Gastroesophageal sphincter (tissue), 4 donors: Measurements from ENCODE around the gene CRCP. TPM values are rescaled to one million over a fixed set of nuclear protein-coding genes. Genes with fewer than 3 reads are reported as not detected.
"Not testable (repeated sequence)": the region's sequence is repeated elsewhere in the genome, so short reads cannot be mapped to it uniquely, and the experiment has no call there.

Source experiments
- ATAC-seq: fragments of 150-250 bp; one replicate; pipeline ENCODE4 v1.9.1; 2016; ENCODE audit warnings: mild to moderate bottlenecking, moderate library complexity
- H3K27ac ChIP-seq, 4 donors: fragments of 200-600 bp; sonication (generic) in 3 of 4; 1 replicate in 3 of 4; 2 replicates in 1 of 4; pipeline ENCODE4 v1.5.1; 2016 to 2019
- H3K27me3 ChIP-seq: fragments of 200-600 bp; sonication (generic); one replicate; pipeline ENCODE4 v1.5.1; 2019
- H3K36me3 ChIP-seq, 2 donors: fragments of 200-600 bp; sonication (generic); one replicate each; pipeline ENCODE4 v1.5.1; 2019; ENCODE audit warnings: control low read depth in 1 of 2
- H3K4me1 ChIP-seq, 3 donors: fragments of 200-600 bp; sonication (generic); 1 replicate in 2 of 3; 2 replicates in 1 of 3; pipeline ENCODE4 v1.5.1; 2016 to 2019; ENCODE audit warnings: control low read depth in 2 of 3
- H3K4me3 ChIP-seq, 2 donors: fragments of 200-600 bp; sonication (generic); one replicate each; pipeline ENCODE4 v1.5.1; 2019; ENCODE audit warnings: mild to moderate bottlenecking in 1 of 2, moderate library complexity in 1 of 2
- H3K9me3 ChIP-seq, 3 donors: fragments of 200-600 bp; sonication (generic); one replicate each; pipeline ENCODE4 v1.5.1; 2017 to 2019; ENCODE audit warnings: control low read depth in 2 of 3
- EP300 ChIP-seq: sonication (generic); formaldehyde crosslinking; IDR thresholded peaks from one replicate; pipeline ENCODE4 v1.6.1; 2017; ENCODE audit warnings: antibody characterized with exemption, mild to moderate bottlenecking
- POLR2A ChIP-seq, 2 donors: fragments of 450-650 bp; IDR thresholded peaks; one replicate each; pipeline ENCODE4 v1.6.1; 2017; ENCODE audit warnings: antibody characterized with exemption in 2 of 2, mild to moderate bottlenecking in 2 of 2, moderate library complexity in 1 of 2
- POLR2AphosphoS5 ChIP-seq: sonication (generic); formaldehyde crosslinking; IDR thresholded peaks from one replicate; pipeline ENCODE4 v1.6.1; 2017; ENCODE audit warnings: antibody characterized with exemption
- WGBS, 2 donors: methylation state at CpG; one replicate each; pipeline ENCODE4 v1.1.5; 2018; ENCODE audit warnings: low coverage in 1 of 2; 5-methylcytosine and 5-hydroxymethylcytosine counted together
- total RNA-seq, 4 donors: library from RNA; depleted of rRNA; stranded (reverse); fragments of >200 nt; gene quantifications; one replicate each; pipeline ENCODE4 v1.1.0, GENCODE V29; 2016
- TF ChIP-seq, protein P1 (sequence below), 4 experiments: fragments of 200-600 bp in 2 of 4; fragments of 450-650 bp in 2 of 4; sonication (generic) in 1 of 4; IDR thresholded peaks; one replicate each; pipeline ENCODE4 v1.5.1; 2017 to 2019; ENCODE audit warnings: antibody characterized with exemption in 4 of 4, mild to moderate bottlenecking in 2 of 4, moderate library complexity in 2 of 4

Gene CRCP
- total RNA-seq, 4 donors from 2014 or later = 42.8 to 75.8 (median 59.0) TPM

DNA sequence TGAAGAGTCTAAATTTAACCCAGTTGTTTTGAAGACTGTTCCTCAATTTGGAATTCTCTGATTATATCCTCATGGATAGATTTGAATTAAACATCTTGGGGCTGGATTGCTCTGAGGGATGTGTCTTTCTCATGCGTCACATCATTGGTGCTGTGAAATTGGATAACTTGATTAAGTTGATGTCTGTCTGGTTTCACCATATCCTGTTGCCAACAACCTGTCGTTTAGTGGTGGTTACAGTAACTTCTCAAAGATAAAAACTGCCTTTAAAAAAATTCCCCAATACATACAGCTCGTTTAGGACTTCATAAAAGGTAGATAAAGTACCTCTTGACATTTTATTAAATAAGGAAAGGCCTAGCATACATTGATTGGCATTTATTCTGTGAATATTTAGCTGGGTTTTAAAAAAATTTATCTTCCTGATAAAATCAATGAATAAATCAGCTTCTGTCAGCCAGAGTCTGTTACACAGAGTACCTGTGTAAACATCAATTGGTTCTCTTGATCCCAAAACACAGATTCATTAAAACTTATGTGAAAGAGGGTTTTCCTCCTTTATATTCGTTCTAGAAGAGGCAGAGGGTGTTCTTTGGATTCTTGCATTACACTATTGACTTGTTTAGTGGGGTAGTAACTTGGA, 10.5 kb downstream of the CRCP start:
- Histone ChIP-seq H3K27me3 (no peaks in the 10 kb centered on the region), H3K36me3 (peaks cover 0 to 4% of the 10 kb centered on the region in 2 donors), H3K9me3 (no peaks in the 10 kb centered on the region), H3K27ac (peak overlapping the region in 3 of 4 donors; percentile 37 to 54 (median 46)), H3K4me1 (peaks cover 0 to 48% (median 13%) of the 10 kb centered on the region in 3 donors), H3K4me3 (no peak overlapping the region)
- WGBS, 2 donors = 39 to 41% methylated on average over 4 of the region's 4 CpGs
- TF ChIP-seq POLR2AphosphoS5 (no peak), POLR2A (IDR thresholded peaks at IDR 0.05) (no peak), EP300 (no peak)
- TF ChIP-seq, protein P1, sequence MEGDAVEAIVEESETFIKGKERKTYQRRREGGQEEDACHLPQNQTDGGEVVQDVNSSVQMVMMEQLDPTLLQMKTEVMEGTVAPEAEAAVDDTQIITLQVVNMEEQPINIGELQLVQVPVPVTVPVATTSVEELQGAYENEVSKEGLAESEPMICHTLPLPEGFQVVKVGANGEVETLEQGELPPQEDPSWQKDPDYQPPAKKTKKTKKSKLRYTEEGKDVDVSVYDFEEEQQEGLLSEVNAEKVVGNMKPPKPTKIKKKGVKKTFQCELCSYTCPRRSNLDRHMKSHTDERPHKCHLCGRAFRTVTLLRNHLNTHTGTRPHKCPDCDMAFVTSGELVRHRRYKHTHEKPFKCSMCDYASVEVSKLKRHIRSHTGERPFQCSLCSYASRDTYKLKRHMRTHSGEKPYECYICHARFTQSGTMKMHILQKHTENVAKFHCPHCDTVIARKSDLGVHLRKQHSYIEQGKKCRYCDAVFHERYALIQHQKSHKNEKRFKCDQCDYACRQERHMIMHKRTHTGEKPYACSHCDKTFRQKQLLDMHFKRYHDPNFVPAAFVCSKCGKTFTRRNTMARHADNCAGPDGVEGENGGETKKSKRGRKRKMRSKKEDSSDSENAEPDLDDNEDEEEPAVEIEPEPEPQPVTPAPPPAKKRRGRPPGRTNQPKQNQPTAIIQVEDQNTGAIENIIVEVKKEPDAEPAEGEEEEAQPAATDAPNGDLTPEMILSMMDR (IDR thresholded peaks at IDR 0.05) = no peak
- ATAC-seq = no peak

DNA sequence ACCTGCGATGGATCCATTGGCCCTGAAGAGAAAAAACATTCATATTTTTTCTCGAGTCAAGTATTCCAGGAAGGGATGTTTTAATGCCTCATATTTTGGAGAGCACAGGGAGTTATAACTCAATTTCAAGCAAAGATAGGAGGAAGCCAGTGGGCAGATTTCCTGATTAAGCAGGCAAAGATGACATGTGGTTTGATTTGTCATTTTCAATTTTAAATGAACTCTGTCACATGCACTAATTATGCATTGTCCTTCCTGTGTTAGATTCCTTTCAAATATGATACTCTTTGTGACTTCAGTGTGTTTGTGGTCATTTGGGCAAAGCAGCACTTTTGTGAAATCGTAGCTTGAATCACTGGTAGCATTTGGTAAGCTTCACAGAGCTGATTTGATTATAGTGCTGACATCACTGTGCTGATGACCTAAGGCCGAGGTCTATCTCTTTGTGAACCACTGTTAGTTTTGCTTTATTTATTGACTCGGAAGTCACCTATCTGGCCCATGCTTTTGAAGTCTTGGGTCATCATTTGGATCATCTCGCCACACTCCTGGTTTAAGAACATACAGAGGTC, 11.2 kb downstream of the CRCP start:
- 68 to 72% methylated on average over 4 to 6 of the region's 6 CpGs for WGBS, 2 donors
- ATAC-seq = peak; percentile 55
- H3K4me3 ChIP-seq, H3K9me3 ChIP-seq, H3K27me3 ChIP-seq: not testable (repeated sequence)
- Histone ChIP-seq H3K36me3 (peaks cover 0 to 10% of the 10 kb centered on the region in 2 donors), H3K4me1 (peaks cover 0 to 47% (median 13%) of the 10 kb centered on the region in 3 donors), H3K27ac (peak overlapping the region in 3 of 4 donors; percentile 37 to 54 (median 46))

DNA sequence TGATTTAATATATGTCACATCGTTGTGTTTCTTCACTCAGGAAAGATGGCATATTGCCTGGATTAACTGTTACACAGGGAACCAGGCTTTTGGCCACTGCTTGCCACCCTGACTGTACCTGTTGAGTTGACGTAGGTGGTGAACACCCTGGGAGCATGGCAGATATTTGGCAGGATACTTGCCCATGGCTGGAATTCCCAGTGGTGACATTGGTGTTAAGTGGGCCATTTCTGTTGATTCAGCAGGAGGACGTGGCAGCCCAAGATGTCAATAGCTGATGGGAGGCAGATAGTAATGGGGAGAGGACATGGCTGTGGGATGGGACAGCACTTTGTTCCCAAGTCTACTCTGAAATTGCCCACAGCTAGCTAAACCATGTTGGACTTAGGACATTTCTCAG, 12.5 kb downstream of the CRCP start:
- H3K4me3 ChIP-seq, ATAC-seq, H3K27me3 ChIP-seq, H3K27ac ChIP-seq, H3K9me3 ChIP-seq: not testable (repeated sequence)
- Histone ChIP-seq H3K36me3 (peaks cover 0 to 23% of the 10 kb centered on the region in 2 donors), H3K4me1 (peaks cover 0 to 40% (median 13%) of the 10 kb centered on the region in 3 donors)
- 33 to 90% methylated on average over 1 to 3 of the region's 3 CpGs for WGBS, 2 donors

DNA sequence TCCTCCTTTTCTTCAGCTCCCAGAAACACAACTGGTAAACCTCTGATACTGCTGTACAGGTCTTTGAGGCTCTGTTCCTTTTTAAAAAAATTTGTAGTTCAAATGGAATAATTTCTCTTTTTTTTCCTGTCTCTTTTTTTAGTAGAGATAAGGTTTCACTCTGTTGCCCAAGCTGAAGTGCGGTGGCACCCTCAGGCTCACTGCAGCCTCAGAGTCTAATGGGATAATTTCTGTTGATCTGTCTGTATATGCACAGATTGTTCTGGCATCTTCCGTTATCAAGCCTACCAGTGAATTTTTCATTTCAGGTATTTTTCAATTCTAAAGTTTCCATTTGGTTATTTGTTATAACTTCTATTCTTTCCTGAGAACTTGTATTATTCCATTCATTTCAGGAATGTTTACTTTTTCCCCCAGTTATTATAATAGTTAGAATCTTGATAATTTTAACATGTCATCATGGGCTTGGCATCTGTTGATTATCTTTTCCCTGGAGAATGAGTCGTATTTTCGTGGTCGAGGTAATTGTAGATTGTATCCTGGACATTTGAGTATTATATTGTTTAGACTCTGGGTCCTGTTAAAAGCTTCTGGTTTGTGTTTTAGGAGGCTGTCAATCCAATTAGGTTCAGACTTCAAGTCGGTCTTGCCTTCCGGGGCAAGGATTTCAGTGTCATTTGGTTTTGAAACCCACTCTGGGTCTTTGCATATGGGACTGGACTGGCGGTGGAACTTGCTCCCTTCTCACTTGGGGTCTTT, 24.5 kb downstream of the CRCP start:
- no peaks in the 10 kb centered on the region for H3K9me3 ChIP-seq
- H3K27me3 ChIP-seq = no peaks in the 10 kb centered on the region
- peak overlapping the region in 1 of 4 donors; percentile 74 for H3K27ac ChIP-seq
- WGBS, 2 donors = 52 to 55% methylated on average over 8 of the region's 8 CpGs
- no peak for ATAC-seq
- TF ChIP-seq EP300 = no peak
- TF ChIP-seq, protein P1 (IDR thresholded peaks at IDR 0.05) = no peak
- TF ChIP-seq POLR2AphosphoS5 = no peak
- TF ChIP-seq POLR2A (IDR thresholded peaks at IDR 0.05) = no peak
- H3K4me1 ChIP-seq = peaks cover 3 to 53% (median 9%) of the 10 kb centered on the region in 3 donors
- H3K4me3 ChIP-seq = no peak overlapping the region
- H3K36me3 ChIP-seq = peaks cover 0 to 71% of the 10 kb centered on the region in 2 donors

DNA sequence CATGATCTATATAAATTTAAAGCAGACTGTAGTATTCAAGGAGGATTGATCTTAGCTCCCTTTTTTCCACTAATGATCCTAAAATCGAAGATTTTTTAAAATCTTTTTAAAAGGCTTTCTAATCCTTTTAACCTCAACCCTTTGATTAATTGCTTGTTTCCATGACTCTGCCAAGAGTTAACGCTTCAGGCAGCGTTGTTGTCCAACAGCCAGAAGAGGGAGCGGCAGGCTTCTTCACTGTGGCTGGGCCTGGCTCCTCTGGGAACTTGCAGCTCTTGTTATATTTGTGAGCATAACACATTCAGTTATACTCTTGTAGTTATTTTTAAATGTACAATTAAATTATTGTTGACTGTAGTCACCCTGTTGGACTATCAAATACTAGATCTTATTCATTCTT, 26.3 kb downstream of the CRCP start:
- H3K27ac ChIP-seq = peak overlapping the region; percentile 36 to 76 (median 72)
- peaks cover 0 to 71% of the 10 kb centered on the region in 2 donors for H3K36me3 ChIP-seq
- H3K4me3 ChIP-seq = no peak overlapping the region
- ATAC-seq = peak; percentile 85
- 3 to 13% methylated on average over 4 of the region's 4 CpGs for WGBS, 2 donors
- H3K9me3 ChIP-seq = no peaks in the 10 kb centered on the region
- peaks cover 3 to 70% (median 9%) of the 10 kb centered on the region in 3 donors for H3K4me1 ChIP-seq
- TF ChIP-seq, protein P1 (IDR thresholded peaks at IDR 0.05) = peak in 3 of 4 experiments; percentile 55 to 70 (median 60)
- TF ChIP-seq POLR2A (IDR thresholded peaks at IDR 0.05) (no peak), POLR2AphosphoS5 (peak; percentile 69), EP300 (no peak)
- no peaks in the 10 kb centered on the region for H3K27me3 ChIP-seq
